Measurements from ENCODE around the gene NIPAL1. TPM values are rescaled to one million over a fixed set of nuclear protein-coding genes. Genes with fewer than 3 reads are reported as not detected.

NIPAL1 gene
- total and polyA plus RNA-seq, 11 donors, result 0.05 to 0.92 (median 0.31) TPM; not detected in 2

DNA sequence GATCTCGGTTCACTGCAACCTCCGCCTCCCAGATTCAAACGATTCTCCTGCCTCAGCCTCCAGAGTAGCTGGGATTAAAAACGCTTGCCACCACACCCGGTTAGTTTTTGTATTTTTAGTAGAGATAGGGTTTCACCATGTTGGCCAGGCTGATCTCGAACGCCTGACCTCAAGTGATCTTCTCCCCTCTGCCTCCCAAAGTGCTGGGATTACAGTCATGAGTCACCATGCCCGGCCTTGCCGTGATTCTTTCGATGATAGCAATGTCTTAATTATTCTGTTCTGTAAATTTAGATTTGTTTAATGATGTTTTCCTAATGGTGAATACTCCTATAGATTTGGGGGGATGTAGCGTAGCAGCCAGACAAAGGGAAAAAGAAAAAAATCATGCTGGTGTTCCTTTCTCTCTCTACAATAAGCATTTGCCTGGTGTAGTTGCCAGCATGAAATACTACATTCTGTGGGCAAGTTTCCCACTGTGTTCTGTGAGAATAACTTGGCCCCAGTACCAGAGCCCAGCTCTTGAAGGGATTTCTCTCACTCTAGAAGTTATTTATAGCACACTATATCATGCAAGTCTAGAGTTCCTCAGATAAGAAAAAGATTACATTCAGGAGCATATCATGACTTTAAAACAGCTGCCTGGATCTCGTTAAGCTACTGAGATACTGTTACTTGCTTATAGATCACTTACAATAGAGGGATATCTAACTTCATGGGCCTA is 15.4 kb downstream of the NIPAL1 start:
- intact Hi-C loops (cut with DNase I), result no loop called here
- TF ChIP-seq CTCF (IDR thresholded peaks at IDR 0.05), result no peak
- no peak for TF ChIP-seq POLR2A (IDR thresholded peaks at IDR 0.05)
- Histone ChIP-seq H3K36me3 (no peaks in the 10 kb centered on the region), H3K9me3 (no peaks in the 10 kb centered on the region), H3K4me3 (no peak overlapping the region), H3K27me3 (no peaks in the 10 kb centered on the region), H3K27ac (peak overlapping the region in 3 of 12 donors; percentile 29 to 44 (median 42)), H3K4me1 (peaks cover 0 to 6% (median 0%) of the 10 kb centered on the region in 12 donors)
- 43 to 48% (median 45%) methylated on average over 12 of the region's 12 CpGs for WGBS, 4 donors
- ATAC-seq, result peak; percentile 91 to 98 (median 98)
- DNase-seq, result peak in 3 of 5 donors; percentile 30 to 49 (median 43)

DNA sequence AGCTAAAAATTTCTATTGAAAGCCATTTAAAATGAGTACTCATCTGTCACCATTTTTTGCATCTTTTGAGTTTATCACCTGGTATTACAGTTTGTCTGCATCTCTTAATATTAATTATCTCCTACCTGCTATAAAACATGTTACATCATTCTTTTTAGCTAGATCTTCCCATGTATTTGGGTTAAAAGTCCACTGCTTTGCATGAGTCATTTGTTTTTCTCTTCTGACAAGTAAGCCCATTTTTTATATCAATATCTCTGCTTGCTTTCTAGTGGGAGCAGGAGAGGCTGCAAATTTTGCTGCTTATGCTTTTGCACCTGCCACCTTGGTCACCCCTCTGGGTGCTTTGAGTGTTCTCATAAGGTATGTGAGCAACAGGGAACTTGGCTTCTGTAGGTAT is 16.1 kb downstream of the NIPAL1 start:
- Histone ChIP-seq H3K4me3 (no peak overlapping the region), H3K27me3 (no peaks in the 10 kb centered on the region), H3K9me3 (no peaks in the 10 kb centered on the region), H3K4me1 (peaks cover 0 to 6% (median 0%) of the 10 kb centered on the region in 12 donors), H3K27ac (no peak overlapping the region), H3K36me3 (no peaks in the 10 kb centered on the region)
- ATAC-seq (no peak), DNase-seq (no peak)
- TF ChIP-seq POLR2A (IDR thresholded peaks at IDR 0.05) (no peak), CTCF (IDR thresholded peaks at IDR 0.05) (no peak)
- intact Hi-C loops (cut with DNase I), result no loop called here

- Histone ChIP-seq H3K9me3 (no peaks in the 10 kb centered on the region), H3K27ac (no peak overlapping the region), H3K27me3 (no peaks in the 10 kb centered on the region), H3K36me3 (no peaks in the 10 kb centered on the region), H3K4me1 (peaks cover 0 to 6% (median 0%) of the 10 kb centered on the region in 12 donors), H3K4me3 (no peak overlapping the region)
- DNase-seq (no peak), ATAC-seq (no peak)
- TF ChIP-seq POLR2A (IDR thresholded peaks at IDR 0.05) (no peak), CTCF (IDR thresholded peaks at IDR 0.05) (no peak)
- intact Hi-C loops (cut with DNase I), result no loop called here
Measured at GRCh38 chr4:48033412-48033811, 16.8 kb downstream of the NIPAL1 start.

GRCh38 chr4:48033825-48034413 is 17.3 kb downstream of the NIPAL1 start:
- no peak for DNase-seq
- H3K36me3 ChIP-seq, result no peaks in the 10 kb centered on the region
- WGBS, 4 donors, result 69 to 85% (median 77%) methylated on average over 1 of the region's 1 CpG
- ATAC-seq, result no peak
- TF ChIP-seq CTCF (IDR thresholded peaks at IDR 0.05) (peak in 9 of 12 donors; percentile 8 to 42 (median 28)), POLR2A (IDR thresholded peaks at IDR 0.05) (no peak)
- peaks cover 0 to 3% (median 0%) of the 10 kb centered on the region in 9 donors for H3K27me3 ChIP-seq
- no peak overlapping the region for H3K27ac ChIP-seq
- no peak overlapping the region for H3K4me3 ChIP-seq
- intact Hi-C loops (cut with DNase I), result no loop called here
- H3K4me1 ChIP-seq, result peaks cover 0 to 6% (median 0%) of the 10 kb centered on the region in 12 donors
- H3K9me3 ChIP-seq, result no peaks in the 10 kb centered on the region
